ENCODE data around the gene PLCL2.

Gene PLCL2

GRCh38 chr3:17044855-17045254 is 160.1 kb downstream of the PLCL2 start:
- DNase-seq (ENCODE audit: low spot score) = no peak

- DNase-seq (ENCODE audit: low spot score) = no peak
These were observed 160.9 kb downstream of the PLCL2 start for GRCh38 chr3:17045705-17046104.

- no peak for DNase-seq (ENCODE audit: low spot score)
These were observed 161.9 kb downstream of the PLCL2 start for GRCh38 chr3:17046623-17047022.

- no peak for DNase-seq (ENCODE audit: low spot score)
These were observed 162.4 kb downstream of the PLCL2 start for GRCh38 chr3:17047162-17047561.

- DNase-seq (ENCODE audit: low spot score) = no peak
These were observed 163.1 kb downstream of the PLCL2 start for GRCh38 chr3:17047894-17048293.

GRCh38 chr3:17050071-17050470 is 165.3 kb downstream of the PLCL2 start:
- DNase-seq (ENCODE audit: low spot score) = no peak

GRCh38 chr3:17050506-17050905 is 165.8 kb downstream of the PLCL2 start:
- DNase-seq (ENCODE audit: low spot score) = no peak

GRCh38 chr3:17052363-17052762 is 167.6 kb downstream of the PLCL2 start:
- no peak for DNase-seq (ENCODE audit: low spot score)

GRCh38 chr3:17054301-17054981 is 169.7 kb downstream of the PLCL2 start:
- DNase-seq (ENCODE audit: low spot score) = no peak

- DNase-seq (ENCODE audit: low spot score) = no peak
These were observed 170.2 kb downstream of the PLCL2 start for GRCh38 chr3:17054982-17055343.

GRCh38 chr3:17055374-17056276 is 170.9 kb downstream of the PLCL2 start:
- no peak for DNase-seq (ENCODE audit: low spot score)

- DNase-seq (ENCODE audit: low spot score) = no peak
These were observed 172.6 kb downstream of the PLCL2 start for GRCh38 chr3:17057321-17057720.

GRCh38 chr3:17059989-17060550 is 175.3 kb downstream of the PLCL2 start:
- no peak for DNase-seq (ENCODE audit: low spot score)

GRCh38 chr3:17061005-17061404 is 176.2 kb downstream of the PLCL2 start:
- no peak for DNase-seq (ENCODE audit: low spot score)

GRCh38 chr3:17062736-17063135 is 178.0 kb downstream of the PLCL2 start:
- DNase-seq (ENCODE audit: low spot score) = no peak

GRCh38 chr3:17063596-17063995 is 178.8 kb downstream of the PLCL2 start:
- DNase-seq (ENCODE audit: low spot score) = no peak

GRCh38 chr3:17065315-17065714 is 180.6 kb downstream of the PLCL2 start:
- DNase-seq (ENCODE audit: low spot score) = no peak

- no peak for DNase-seq (ENCODE audit: low spot score)
These were observed 181.1 kb downstream of the PLCL2 start for GRCh38 chr3:17065881-17066280.

- no peak for DNase-seq (ENCODE audit: low spot score)
These were observed 185.0 kb downstream of the PLCL2 start for GRCh38 chr3:17069754-17070153.

GRCh38 chr3:17070161-17070959 is 185.6 kb downstream of the PLCL2 start:
- no peak for DNase-seq (ENCODE audit: low spot score)

GRCh38 chr3:17074559-17074958 is 189.8 kb downstream of the PLCL2 start:
- no peak for DNase-seq (ENCODE audit: low spot score)

GRCh38 chr3:17075358-17075757 is 190.6 kb downstream of the PLCL2 start:
- no peak for DNase-seq (ENCODE audit: low spot score)

Measured in HuH-7.5 (cell line).